Measurements from ENCODE around the gene PKD2L2.
"Not testable (repeated sequence)": the region's sequence is repeated elsewhere in the genome, so short reads cannot be mapped to it uniquely, and the experiment has no call there.

PKD2L2 gene

GRCh38 chr5:137856201-137856600, 33.1 kb upstream of the PKD2L2 start:
- Histone ChIP-seq H3K27ac (no peak overlapping the region), H3K4me3 (no peak overlapping the region), H3K9me3 (no peaks in the 10 kb centered on the region), H3K4me1 (peaks cover 0 to 26% (median 5%) of the 10 kb centered on the region in 4 donors), H3K27me3 (no peaks in the 10 kb centered on the region), H3K36me3 (no peaks in the 10 kb centered on the region)
- intact Hi-C loops (cut with DNase I; ENCODE audit: low total_unique reads), result no loop called here
- no peak for TF ChIP-seq CTCF (IDR thresholded peaks at IDR 0.05)
- no peak for DNase-seq

GRCh38 chr5:137856916-137857862, 32.1 kb upstream of the PKD2L2 start:
- peak overlapping the region; percentile 39 to 60 for H3K27ac ChIP-seq
- H3K36me3 ChIP-seq, result no peaks in the 10 kb centered on the region
- H3K4me3 ChIP-seq, result no peak overlapping the region
- H3K4me1 ChIP-seq, result peaks cover 0 to 26% (median 5%) of the 10 kb centered on the region in 4 donors
- no peak for TF ChIP-seq CTCF (IDR thresholded peaks at IDR 0.05)
- intact Hi-C loops (cut with DNase I; ENCODE audit: low total_unique reads), result no loop called here
- no peaks in the 10 kb centered on the region for H3K27me3 ChIP-seq
- H3K9me3 ChIP-seq, result no peaks in the 10 kb centered on the region
- no peak for DNase-seq

GRCh38 chr5:137858223-137858916, 30.9 kb upstream of the PKD2L2 start:
- Histone ChIP-seq H3K4me3 (peak overlapping the region; percentile 16 to 33), H3K27me3 (no peaks in the 10 kb centered on the region), H3K36me3 (no peaks in the 10 kb centered on the region), H3K9me3 (no peaks in the 10 kb centered on the region), H3K27ac (peak overlapping the region; percentile 39 to 60), H3K4me1 (peaks cover 0 to 26% (median 5%) of the 10 kb centered on the region in 4 donors)
- DNase-seq, result no peak
- intact Hi-C loops (cut with DNase I; ENCODE audit: low total_unique reads), result no loop called here
- TF ChIP-seq CTCF (IDR thresholded peaks at IDR 0.05), result no peak

GRCh38 chr5:137858954-137859353, 30.3 kb upstream of the PKD2L2 start:
- H3K4me3 ChIP-seq, result no peak overlapping the region
- TF ChIP-seq CTCF (IDR thresholded peaks at IDR 0.05), result no peak

GRCh38 chr5:137862251-137862650, 27.0 kb upstream of the PKD2L2 start:
- DNase-seq, result no peak
- no peaks in the 10 kb centered on the region for H3K36me3 ChIP-seq
- H3K27ac ChIP-seq, result no peak overlapping the region
- H3K9me3 ChIP-seq, result no peaks in the 10 kb centered on the region
- H3K27me3 ChIP-seq, result no peaks in the 10 kb centered on the region
- intact Hi-C loops (cut with DNase I; ENCODE audit: low total_unique reads), result no loop called here
- no peak overlapping the region for H3K4me3 ChIP-seq
- no peak for TF ChIP-seq CTCF (IDR thresholded peaks at IDR 0.05)
- peaks cover 0 to 14% (median 5%) of the 10 kb centered on the region in 4 donors for H3K4me1 ChIP-seq

More at GRCh38 chr5:137858954-137859353, 30.3 kb upstream of the PKD2L2 start:
- Histone ChIP-seq H3K36me3 (no peaks in the 10 kb centered on the region), H3K4me1 (peaks cover 0 to 26% (median 5%) of the 10 kb centered on the region in 4 donors), H3K27me3 (no peaks in the 10 kb centered on the region), H3K9me3 (no peaks in the 10 kb centered on the region), H3K27ac (peak overlapping the region; percentile 39 to 60)
- no peak for DNase-seq
- intact Hi-C loops (cut with DNase I; ENCODE audit: low total_unique reads), result no loop called here

GRCh38 chr5:137863653-137864052, 25.6 kb upstream of the PKD2L2 start:
- H3K4me1 ChIP-seq; intact Hi-C loops (cut with DNase I; ENCODE audit: low total_unique reads); H3K36me3 ChIP-seq; H3K4me3 ChIP-seq; H3K9me3 ChIP-seq; DNase-seq; H3K27me3 ChIP-seq; H3K27ac ChIP-seq: not testable (repeated sequence)

All from tibial artery (tissue), 4 donors.